WTC11 (cell line): ENCODE results near the gene ZKSCAN1.

Experiments used
- CTCF ChIP-seq: fragments of 200-600 bp; IDR thresholded peaks from 2 replicates; pipeline ENCODE4 v1.8.0; 2022; ENCODE audit warnings: antibody characterized with exemption
- JUN ChIP-seq: sonication (generic); formaldehyde crosslinking; IDR thresholded peaks from 2 replicates; pipeline ENCODE4 v1.8.0; 2023; ENCODE audit warnings: mild to moderate bottlenecking, missing genetic modification reagents
- MLX ChIP-seq: sonication (generic); formaldehyde crosslinking; IDR thresholded peaks from 2 replicates; pipeline ENCODE4 v1.8.1; 2023; ENCODE audit warnings: mild to moderate bottlenecking, missing genetic modification reagents, moderate library complexity

- TF ChIP-seq MLX (CRISPR knock-in tag) (no peak), CTCF (no peak), JUN (CRISPR knock-in tag) (no peak)
Measured at GRCh38 chr7:100038326-100038725, 22.9 kb downstream of the ZKSCAN1 start.
